ENCODE measurements around the gene IFIT3. TPM values are rescaled to one million over a fixed set of nuclear protein-coding genes. Genes with fewer than 3 reads are reported as not detected.
"Not testable (repeated sequence)": the region's sequence is repeated elsewhere in the genome, so short reads cannot be mapped to it uniquely, and the experiment has no call there.

IFIT3 gene
- total RNA-seq, 1 donor from 2014 or later: 3.2 TPM

- intact Hi-C loops (cut with micrococcal nuclease): no loop called here
- Mint-ChIP-seq H3K27ac (no peak overlapping the region), H3K36me3 (ENCODE audit: low read depth) (no peaks in the 10 kb centered on the region), H3K4me1 (peaks cover 3% of the 10 kb centered on the region), H3K27me3 (peaks cover 5% of the 10 kb centered on the region), H3K4me3 (no peak overlapping the region), H3K9me3 (no peaks in the 10 kb centered on the region)
- ChIA-PET CTCF (no interaction called here), POLR2A (no interaction called here)
- DNase-seq (no peak), ATAC-seq (ENCODE audit: low read depth) (no peak)
- TF ChIP-seq CTCF (IDR thresholded peaks at IDR 0.05): no peak
Measured at GRCh38 chr10:89281606-89282395, 46.0 kb upstream of the IFIT3 start.

GRCh38 chr10:89283025-89283935 is 44.5 kb upstream of the IFIT3 start:
- H3K36me3 Mint-ChIP-seq (ENCODE audit: low read depth): no peaks in the 10 kb centered on the region
- H3K9me3 Mint-ChIP-seq: no peaks in the 10 kb centered on the region
- no peak for TF ChIP-seq CTCF (IDR thresholded peaks at IDR 0.05)
- H3K27ac Mint-ChIP-seq: no peak overlapping the region
- no peak overlapping the region for H3K4me3 Mint-ChIP-seq
- DNase-seq (no peak), ATAC-seq (ENCODE audit: low read depth) (no peak)
- POLR2A ChIA-PET: no interaction called here
- H3K27me3 Mint-ChIP-seq: peaks cover 5% of the 10 kb centered on the region
- CTCF ChIA-PET: interaction anchor here (1.9 kb wide), 1 partner anchor 86 kb away, joined by 5 read pairs; no protein-coding TSS in a partner anchor
- peaks cover 3% of the 10 kb centered on the region for H3K4me1 Mint-ChIP-seq
- intact Hi-C loops (cut with micrococcal nuclease): no loop called here

DNA sequence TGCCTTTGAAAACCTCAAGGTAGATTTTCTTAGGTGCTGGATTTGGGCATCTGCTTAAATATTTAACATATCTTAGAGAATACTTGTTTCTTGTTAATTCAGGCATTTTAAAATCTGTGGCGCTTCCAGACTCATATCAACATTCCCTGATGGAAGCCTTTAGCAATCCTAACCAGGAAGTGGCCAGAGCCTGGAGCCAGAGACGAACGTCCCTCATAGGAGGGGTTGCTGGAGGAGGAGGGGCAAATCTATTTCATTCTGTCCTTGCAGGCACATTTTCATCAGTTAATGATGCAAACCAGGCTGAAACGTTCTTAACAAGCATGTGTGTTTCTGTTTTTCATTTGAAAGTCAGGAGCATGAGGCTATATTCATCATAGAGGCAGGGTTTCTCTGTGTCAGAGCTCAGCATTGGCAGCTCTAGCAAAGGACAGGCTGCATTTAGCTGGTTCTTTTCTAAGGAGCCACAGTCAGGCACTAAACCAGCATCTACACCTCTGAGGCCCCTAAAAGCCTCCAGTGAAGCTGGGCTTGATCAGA is 43.8 kb upstream of the IFIT3 start:
- no peak for ATAC-seq (ENCODE audit: low read depth)
- H3K36me3 Mint-ChIP-seq (ENCODE audit: low read depth): no peaks in the 10 kb centered on the region
- H3K4me1 Mint-ChIP-seq: peaks cover 3% of the 10 kb centered on the region
- ChIA-PET POLR2A (no interaction called here), CTCF (interaction anchor here (0.6 to 1.9 kb wide), 2 partner anchors 62 to 86 kb away, joined by 3 to 5 read pairs; no protein-coding TSS in a partner anchor)
- H3K9me3 Mint-ChIP-seq: no peaks in the 10 kb centered on the region
- H3K27me3 Mint-ChIP-seq: peaks cover 5% of the 10 kb centered on the region
- H3K27ac Mint-ChIP-seq: no peak overlapping the region
- intact Hi-C loops (cut with micrococcal nuclease): no loop called here
- DNase-seq: no peak
- no peak overlapping the region for H3K4me3 Mint-ChIP-seq
- no peak for TF ChIP-seq CTCF (IDR thresholded peaks at IDR 0.05)

GRCh38 chr10:89284711-89285110 is 43.1 kb upstream of the IFIT3 start:
- ATAC-seq (ENCODE audit: low read depth); H3K27me3 Mint-ChIP-seq; H3K4me3 Mint-ChIP-seq; H3K4me1 Mint-ChIP-seq; DNase-seq; H3K36me3 Mint-ChIP-seq (ENCODE audit: low read depth); H3K27ac Mint-ChIP-seq; intact Hi-C loops (cut with micrococcal nuclease); H3K9me3 Mint-ChIP-seq: not testable (repeated sequence)
- CTCF ChIA-PET: interaction anchor here (0.6 to 1.9 kb wide), 2 partner anchors 63 to 85 kb away, joined by 3 to 5 read pairs; no protein-coding TSS in a partner anchor
- POLR2A ChIA-PET: interaction anchor here (0.7 kb wide), 1 partner anchor 46 kb away, joined by 4 read pairs; no protein-coding TSS in a partner anchor

GRCh38 chr10:89285303-89285702 is 42.5 kb upstream of the IFIT3 start:
- intact Hi-C loops (cut with micrococcal nuclease); CTCF ChIA-PET; H3K4me1 Mint-ChIP-seq; H3K27ac Mint-ChIP-seq; H3K4me3 Mint-ChIP-seq; H3K9me3 Mint-ChIP-seq; H3K27me3 Mint-ChIP-seq; DNase-seq; H3K36me3 Mint-ChIP-seq (ENCODE audit: low read depth); ATAC-seq (ENCODE audit: low read depth): not testable (repeated sequence)
- POLR2A ChIA-PET: interaction anchor here (0.7 kb wide), 1 partner anchor 46 kb away, joined by 4 read pairs; no protein-coding TSS in a partner anchor
